ENCODE data around the gene ST7.

DNA sequence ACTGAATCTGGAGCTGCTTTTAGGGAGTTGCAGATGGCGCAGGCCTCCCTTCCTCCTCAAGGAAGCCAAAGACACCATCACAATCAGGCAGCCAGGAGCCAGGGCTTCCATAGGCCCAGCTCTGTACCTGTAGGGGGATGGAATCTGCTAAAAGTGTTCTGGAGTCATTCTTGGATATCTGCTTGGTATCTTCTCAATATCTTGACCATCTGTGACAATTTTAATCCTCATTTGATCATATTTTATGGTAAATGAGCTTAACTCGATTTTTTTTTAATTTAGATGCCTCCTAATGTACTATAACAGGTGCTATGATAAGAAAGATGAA is 3.1 kb downstream of the ST7 start:
- TF ChIP-seq, protein P1, sequence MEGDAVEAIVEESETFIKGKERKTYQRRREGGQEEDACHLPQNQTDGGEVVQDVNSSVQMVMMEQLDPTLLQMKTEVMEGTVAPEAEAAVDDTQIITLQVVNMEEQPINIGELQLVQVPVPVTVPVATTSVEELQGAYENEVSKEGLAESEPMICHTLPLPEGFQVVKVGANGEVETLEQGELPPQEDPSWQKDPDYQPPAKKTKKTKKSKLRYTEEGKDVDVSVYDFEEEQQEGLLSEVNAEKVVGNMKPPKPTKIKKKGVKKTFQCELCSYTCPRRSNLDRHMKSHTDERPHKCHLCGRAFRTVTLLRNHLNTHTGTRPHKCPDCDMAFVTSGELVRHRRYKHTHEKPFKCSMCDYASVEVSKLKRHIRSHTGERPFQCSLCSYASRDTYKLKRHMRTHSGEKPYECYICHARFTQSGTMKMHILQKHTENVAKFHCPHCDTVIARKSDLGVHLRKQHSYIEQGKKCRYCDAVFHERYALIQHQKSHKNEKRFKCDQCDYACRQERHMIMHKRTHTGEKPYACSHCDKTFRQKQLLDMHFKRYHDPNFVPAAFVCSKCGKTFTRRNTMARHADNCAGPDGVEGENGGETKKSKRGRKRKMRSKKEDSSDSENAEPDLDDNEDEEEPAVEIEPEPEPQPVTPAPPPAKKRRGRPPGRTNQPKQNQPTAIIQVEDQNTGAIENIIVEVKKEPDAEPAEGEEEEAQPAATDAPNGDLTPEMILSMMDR (optimal IDR thresholded peaks at IDR 0.05 in 1 of 3, IDR thresholded peaks at IDR 0.05 in 1 of 3, conservative IDR thresholded peaks at IDR 0.05 in 1 of 3; ENCODE audit: extremely low read depth in 1 of 3, insufficient read depth in 2 of 3, low read length in 3 of 3): no peak
- no peak for TF ChIP-seq EZH2 (IDR thresholded peaks at IDR 0.05; ENCODE audit: low read length)
